HL-60/S4 (cell line): ENCODE measurements around the gene NDUFA3.
"Not testable (repeated sequence)": the region's sequence is repeated elsewhere in the genome, so short reads cannot be mapped to it uniquely, and the experiment has no call there.

Experiments
- in situ Hi-C: fragments of 300-500 bp; cut with MboI; formaldehyde crosslinking; loops from 2 replicates; pipeline ENCODE4 v1.14.3; 2022; ENCODE audit warnings: low sequenced_read_pairs

The NDUFA3 gene

DNA sequence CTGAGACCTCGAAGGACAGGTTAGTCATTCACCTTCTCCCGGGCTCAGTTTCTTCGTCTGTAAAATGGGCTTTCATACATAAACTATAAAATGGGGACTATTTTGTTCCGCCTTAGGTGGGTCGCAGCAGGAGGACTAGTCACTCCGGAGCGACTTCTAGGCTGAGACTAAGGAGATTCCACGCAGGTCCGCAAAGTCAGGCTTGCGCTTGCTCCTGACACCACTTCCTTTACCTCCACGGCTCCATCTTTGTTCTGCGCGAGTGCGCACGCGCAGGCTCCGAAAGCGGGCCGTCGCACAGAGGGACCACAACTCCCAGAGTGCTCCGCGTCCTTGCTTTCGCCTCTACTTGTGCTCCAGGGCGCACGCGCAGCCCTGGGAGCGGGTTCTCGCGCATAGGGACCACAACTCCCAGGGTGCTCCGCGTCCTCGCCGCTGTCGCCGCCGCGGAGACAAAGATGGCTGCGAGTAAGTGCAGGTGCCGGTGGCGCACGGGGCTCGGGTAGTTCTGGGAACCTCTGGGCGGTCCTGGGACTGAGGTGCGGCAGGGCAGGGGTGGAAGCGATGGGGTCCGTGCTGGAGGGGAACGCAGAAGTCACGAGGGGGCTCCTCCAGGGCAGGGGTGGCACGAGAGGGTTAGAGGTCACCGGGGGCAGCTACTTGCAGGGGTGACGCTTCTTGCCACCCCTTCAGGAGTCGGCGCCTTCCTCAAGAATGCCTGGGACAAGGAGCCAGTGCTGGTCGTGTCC lies at the start of gene NDUFA3:
Gene NDUFA3, plus strand, starts transcription at position 435 of the 749 bp plus-strand sequence. Its CDS starts 24 bp downstream, at position 459.
- in situ Hi-C loops, result no loop called here

- in situ Hi-C loops, result no loop called here
These were observed 40.0 kb upstream of the NDUFA3 start for GRCh38 chr19:54062643-54063042.

DNA sequence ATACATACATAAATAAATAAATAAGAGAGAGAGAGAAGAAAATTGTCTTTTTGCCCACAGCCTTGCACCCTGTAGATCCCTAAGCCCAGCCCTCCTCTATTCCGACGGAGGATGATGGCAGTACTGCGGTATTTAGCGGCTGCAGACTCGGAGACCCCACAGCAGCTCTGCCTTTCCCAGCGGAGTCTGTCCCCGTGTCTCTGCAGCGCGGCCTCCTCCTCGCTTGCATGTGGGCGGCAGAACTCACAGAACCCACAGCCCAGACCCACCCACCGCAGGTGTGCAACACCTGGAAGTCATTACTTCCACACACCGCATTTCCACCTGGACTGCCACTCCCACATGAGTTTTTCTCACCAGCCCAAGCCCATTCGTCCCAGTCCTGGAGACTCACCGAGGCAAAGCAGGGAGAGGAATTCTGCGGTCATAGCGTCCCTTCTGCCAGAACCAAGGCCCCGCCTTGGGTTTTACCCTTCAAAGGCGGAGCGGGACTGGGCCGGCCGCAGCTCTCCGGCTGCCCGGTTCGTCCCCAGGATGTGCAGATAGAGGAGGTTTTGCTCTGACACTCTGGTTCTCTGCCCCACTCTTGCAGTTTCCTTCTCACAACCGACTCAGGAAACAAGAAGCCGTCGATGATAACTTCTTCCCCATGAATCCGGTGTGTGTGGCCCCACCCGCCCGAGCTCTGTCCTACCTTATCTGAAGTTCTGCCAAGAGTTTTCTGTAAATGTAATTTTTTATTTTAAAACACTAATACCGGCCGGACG lies 39.1 kb upstream of the NDUFA3 start, which contains the start of gene VSTM1:
Gene VSTM1, minus strand, starts transcription at position 548 of the 767 bp plus-strand sequence. Its CDS starts 120 bp downstream, at position 428.
- in situ Hi-C loops, result no loop called here

- in situ Hi-C loops, result no loop called here
These were observed 33.2 kb upstream of the NDUFA3 start for GRCh38 chr19:54069470-54069869.

- in situ Hi-C loops, result no loop called here
These were observed 28.8 kb upstream of the NDUFA3 start for GRCh38 chr19:54073829-54074228.

- in situ Hi-C loops, result no loop called here
These were observed 27.8 kb upstream of the NDUFA3 start for GRCh38 chr19:54074851-54075250.

GRCh38 chr19:54077334-54077733 lies 25.3 kb upstream of the NDUFA3 start:
- in situ Hi-C loops, result no loop called here

DNA sequence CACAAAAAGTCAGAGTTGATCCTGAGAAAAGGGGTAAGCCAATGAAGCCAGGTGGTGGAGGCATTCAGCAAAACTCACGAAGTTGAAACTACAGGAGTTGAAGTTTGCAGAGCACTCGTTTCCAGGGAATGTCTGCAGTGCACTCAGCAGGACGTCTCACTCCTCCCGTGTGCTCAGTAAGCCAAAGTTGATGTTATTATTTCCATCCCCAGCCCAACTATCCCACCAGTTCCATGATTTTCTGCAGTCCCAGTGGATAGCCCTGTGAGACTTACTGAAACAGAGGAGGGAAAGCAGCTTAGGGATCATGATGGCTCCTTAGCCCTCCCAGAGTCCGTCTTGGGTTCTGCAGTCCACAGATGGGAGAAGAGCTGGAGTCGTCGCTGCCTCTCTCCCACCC lies 21.6 kb upstream of the NDUFA3 start, which contains the start of gene TARM1:
Gene TARM1, minus strand, starts transcription at position 334 of the 400 bp plus-strand sequence. Its CDS starts 25 bp downstream, at position 309.
- in situ Hi-C loops, result no loop called here

GRCh38 chr19:54084410-54084809 lies 18.2 kb upstream of the NDUFA3 start:
- in situ Hi-C loops, result no loop called here

GRCh38 chr19:54094426-54095000 lies 8.1 kb upstream of the NDUFA3 start:
- in situ Hi-C loops, result no loop called here

GRCh38 chr19:54095136-54095858 lies 7.4 kb upstream of the NDUFA3 start:
- in situ Hi-C loops, result no loop called here

DNA sequence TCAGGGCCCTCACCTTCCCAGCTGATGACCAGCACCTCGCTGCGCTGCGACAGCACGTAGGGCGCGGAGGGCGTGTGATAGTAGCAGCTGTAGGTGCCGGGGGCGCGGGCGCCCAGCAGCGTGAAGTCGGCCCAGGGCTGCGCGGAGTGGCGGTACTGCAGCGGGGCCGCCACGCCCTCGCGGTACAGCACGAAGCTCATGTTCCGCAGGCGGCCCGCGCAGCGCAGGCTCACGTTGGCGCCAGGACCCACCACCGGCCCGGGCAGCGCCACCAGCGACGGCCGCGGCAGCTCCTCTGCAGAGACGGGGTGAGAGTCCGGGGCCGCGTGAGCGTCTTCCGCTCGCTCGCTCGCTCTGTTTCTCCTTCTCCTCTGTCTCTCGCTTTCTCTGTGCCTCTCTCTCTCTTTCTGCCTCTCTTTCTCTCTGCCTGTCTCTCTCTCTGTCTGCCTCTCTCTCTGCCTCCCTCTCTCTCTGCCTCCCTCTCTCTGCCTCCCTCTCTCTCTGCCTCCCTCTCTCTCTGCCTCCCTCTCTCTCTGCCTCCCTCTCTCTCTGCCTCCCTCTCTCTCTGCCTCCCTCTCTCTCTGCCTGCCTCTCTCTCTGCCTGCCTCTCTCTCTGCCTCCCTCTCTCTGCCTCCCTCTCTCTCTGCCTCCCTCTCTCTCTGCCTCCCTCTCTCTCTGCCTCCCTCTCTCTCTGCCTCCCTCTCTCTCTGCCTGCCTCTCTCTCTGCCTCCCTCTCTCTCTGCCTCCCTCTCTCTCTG lies 6.6 kb upstream of the NDUFA3 start:
- in situ Hi-C loops, result not testable (repeated sequence)

DNA sequence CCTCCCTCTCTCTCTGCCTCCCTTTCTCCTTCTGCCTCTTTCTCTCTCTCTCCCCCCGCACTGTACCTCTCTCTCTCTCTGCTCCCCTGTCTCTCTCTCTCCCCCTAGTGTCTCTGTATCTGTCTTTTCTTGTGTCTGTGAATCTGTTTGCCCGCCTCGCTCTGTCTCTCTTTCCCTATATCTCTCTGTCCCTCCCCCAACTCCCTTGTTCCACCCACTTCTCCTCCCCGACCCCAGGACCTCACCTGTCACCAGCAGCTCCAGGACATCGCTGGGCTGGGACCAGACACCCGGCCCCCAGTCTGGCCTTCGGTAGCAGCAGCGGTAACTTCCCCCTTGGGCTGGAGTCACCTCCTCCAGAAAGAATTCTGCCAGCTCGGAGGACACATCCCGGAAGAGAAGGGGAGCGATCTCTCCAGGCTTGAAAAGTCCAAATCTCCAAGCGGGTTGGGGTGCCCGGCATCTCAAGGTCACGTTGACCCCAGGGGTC lies 6.0 kb upstream of the NDUFA3 start:
- in situ Hi-C loops, result no loop called here

DNA sequence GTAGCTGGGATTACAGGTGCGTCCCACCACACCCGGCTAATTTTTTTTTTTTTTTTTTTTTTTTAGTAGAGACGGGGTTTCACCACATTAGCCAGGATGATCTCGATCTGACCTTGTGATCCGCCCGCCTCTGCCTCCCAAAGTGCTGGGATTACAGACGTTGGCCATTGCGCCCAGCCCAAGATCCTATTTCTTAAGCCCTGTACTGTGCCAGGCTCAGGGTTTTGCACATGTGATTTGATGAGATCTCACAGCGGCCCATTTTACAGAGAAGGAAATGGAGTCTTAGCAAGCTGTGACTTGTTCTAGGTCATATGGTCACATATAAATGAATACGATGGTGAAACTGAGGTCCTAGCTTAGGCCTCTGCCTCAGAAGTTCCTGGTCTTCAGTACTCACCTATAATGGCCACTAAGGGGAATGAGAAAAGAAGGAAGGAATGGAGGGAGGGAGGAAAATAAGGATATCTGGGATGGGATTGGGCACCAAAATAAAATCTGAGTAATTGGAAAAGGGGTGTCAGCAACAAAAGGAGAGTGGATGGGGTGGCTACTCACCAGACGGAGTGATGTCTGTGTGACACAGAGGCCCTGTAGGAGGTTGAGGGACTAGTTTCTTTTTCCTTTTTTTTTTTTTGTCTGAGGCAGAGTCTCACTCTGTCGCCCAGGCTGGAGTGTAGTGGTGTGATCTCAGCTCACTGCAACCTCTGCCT lies 3.3 kb upstream of the NDUFA3 start:
- in situ Hi-C loops, result no loop called here

DNA sequence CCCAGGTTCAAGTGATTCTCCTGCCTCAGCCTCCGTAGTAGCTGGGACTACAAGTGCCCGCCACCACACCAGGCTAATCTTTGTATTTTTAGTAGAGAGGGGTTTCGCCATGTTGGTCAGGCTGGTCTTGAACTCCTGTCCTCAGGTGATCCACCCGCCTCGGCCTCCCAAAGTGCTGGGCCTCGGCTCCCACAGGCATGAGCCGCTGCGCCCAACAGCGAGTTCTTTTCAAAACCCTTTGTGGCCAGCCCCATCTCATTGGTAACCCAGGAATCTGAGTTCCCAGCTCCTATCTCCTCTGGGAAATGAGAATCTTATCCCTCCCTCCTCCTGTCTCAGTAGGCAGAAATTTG lies 2.8 kb upstream of the NDUFA3 start:
- in situ Hi-C loops, result not testable (repeated sequence)

DNA sequence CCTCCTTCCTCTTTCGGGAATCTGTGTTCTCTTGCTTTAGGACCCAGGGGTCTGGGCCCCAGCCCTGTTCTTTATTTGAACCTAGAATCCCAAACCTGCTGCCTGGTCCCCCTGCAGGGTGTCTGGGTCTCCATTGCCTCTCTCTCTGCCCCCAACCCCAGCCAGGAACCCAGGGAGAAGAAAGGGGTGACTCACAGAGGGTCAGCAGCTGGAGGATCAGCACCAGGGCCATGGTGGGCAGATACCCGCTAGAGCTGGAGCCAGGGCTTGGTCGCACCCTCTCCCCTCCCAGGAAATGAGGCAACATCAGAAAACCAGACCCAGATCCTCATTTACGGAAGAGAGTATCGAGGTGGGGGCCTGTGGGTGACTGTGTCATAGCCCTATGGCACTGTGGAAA lies 2.1 kb upstream of the NDUFA3 start, which contains the start of gene OSCAR:
Gene OSCAR, minus strand, starts transcription at position 243 of the 400 bp plus-strand sequence. Its CDS starts 11 bp downstream, at position 232.
- in situ Hi-C loops, result no loop called here

- in situ Hi-C loops, result no loop called here
These were observed 2.5 kb downstream of the NDUFA3 start for GRCh38 chr19:54104998-54105715.

DNA sequence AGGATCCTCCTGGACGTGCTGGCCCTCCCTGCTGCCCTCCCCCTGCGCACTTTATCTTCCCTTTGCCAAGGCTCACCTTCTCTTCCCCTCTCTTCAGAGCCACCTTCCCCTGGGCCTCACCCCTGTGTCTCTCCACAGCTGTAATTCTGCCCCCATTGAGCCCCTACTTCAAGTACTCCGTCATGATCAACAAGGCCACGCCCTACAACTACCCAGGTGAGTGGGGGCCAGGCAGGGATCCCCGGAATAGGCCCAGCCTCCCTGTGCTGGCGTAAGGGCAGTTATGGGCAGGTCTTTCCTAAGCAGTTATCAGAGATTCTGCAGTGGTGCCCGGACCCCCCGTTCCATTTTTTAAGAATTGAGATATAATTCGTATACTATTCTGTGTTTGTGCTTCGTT lies 3.1 kb downstream of the NDUFA3 start:
- in situ Hi-C loops, result no loop called here

- in situ Hi-C loops, result no loop called here
These were observed 4.1 kb downstream of the NDUFA3 start for GRCh38 chr19:54106716-54107115.
